Ascending aorta (tissue), 2 donors: ENCODE measurements around the gene FHIT. TPM values are rescaled to one million over a fixed set of nuclear protein-coding genes. Genes with fewer than 3 reads are reported as not detected.
A peak's percentile ranks its signal among the peaks of the same experiment; 100 is the strongest.

Experiments
- DNase-seq, 2 donors: peaks; one replicate each; pipeline ENCODE4 v3.0.0-alpha.2; 2019; ENCODE audit warnings: low spot score in 2 of 2
- H3K27ac ChIP-seq, 2 donors: fragments of 200-600 bp; sonication (generic); one replicate each; pipeline ENCODE4 v1.5.1; 2016 to 2017; ENCODE audit warnings: mild to moderate bottlenecking in 1 of 2
- H3K27me3 ChIP-seq: fragments of 200-600 bp; sonication (generic); one replicate; pipeline ENCODE4 v1.5.1; 2017
- H3K36me3 ChIP-seq, 2 donors: fragments of 200-600 bp; sonication (generic); one replicate each; pipeline ENCODE4 v1.5.1; 2016
- H3K4me1 ChIP-seq, 2 donors: fragments of 200-600 bp; sonication (generic); one replicate each; pipeline ENCODE4 v1.5.1; 2016 to 2017; ENCODE audit warnings: mild to moderate bottlenecking in 1 of 2
- H3K4me3 ChIP-seq, 2 donors: fragments of 200-600 bp; sonication (generic); one replicate each; pipeline ENCODE4 v1.5.1; 2016 to 2017; ENCODE audit warnings: mild to moderate bottlenecking in 1 of 2
- H3K9me3 ChIP-seq, 2 donors: fragments of 200-600 bp; sonication (generic); one replicate each; pipeline ENCODE4 v1.5.1; 2016
- intact Hi-C: fragments of 100-400 bp; cut with DNase I; formaldehyde crosslinking; loops from one replicate; pipeline ENCODE4 v1.15.1; 2023
- total RNA-seq: library from RNA; depleted of rRNA; stranded (reverse); fragments of >200 nt; gene quantifications from one replicate; pipeline ENCODE4 v1.1.0, GENCODE V29; 2016
- TF ChIP-seq, protein P1 (sequence below), 3 experiments: fragments of 200-600 bp in 2 of 3; fragments of 450-650 bp in 1 of 3; sonication (generic) in 2 of 3; IDR thresholded peaks; one replicate each; pipeline ENCODE4 v1.5.1; 2016 to 2019; ENCODE audit warnings: antibody characterized with exemption in 3 of 3, mild to moderate bottlenecking in 1 of 3, moderate library complexity in 1 of 3

Gene FHIT
- total RNA-seq, 1 donor from 2014 or later: 0.21 TPM

DNA sequence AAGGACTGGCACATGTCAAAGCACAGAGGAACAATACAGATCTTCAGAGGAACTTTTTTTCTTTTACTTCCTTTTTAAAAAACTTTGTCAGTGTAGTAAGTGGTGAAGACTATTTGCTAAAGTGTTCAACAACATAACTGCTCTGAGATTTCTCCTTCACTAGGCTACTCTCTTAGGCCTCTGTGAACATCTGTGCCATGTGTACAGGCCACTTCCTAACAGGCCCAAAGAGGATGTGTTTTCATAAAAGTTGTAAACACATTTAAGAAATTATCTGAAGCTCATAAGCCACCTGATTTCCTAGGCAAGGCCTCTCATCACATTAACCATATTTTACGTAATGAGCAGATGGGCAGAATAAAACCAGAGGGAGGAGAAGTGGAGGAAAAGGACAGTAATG, 235.4 kb downstream of the FHIT start:
- Histone ChIP-seq H3K9me3 (peaks cover 0 to 6% of the 10 kb centered on the region in 2 donors), H3K36me3 (no peaks in the 10 kb centered on the region), H3K27ac (no peak overlapping the region), H3K4me1 (no peaks in the 10 kb centered on the region), H3K27me3 (no peaks in the 10 kb centered on the region), H3K4me3 (no peak overlapping the region)
- DNase-seq: no peak
- TF ChIP-seq, protein P1, sequence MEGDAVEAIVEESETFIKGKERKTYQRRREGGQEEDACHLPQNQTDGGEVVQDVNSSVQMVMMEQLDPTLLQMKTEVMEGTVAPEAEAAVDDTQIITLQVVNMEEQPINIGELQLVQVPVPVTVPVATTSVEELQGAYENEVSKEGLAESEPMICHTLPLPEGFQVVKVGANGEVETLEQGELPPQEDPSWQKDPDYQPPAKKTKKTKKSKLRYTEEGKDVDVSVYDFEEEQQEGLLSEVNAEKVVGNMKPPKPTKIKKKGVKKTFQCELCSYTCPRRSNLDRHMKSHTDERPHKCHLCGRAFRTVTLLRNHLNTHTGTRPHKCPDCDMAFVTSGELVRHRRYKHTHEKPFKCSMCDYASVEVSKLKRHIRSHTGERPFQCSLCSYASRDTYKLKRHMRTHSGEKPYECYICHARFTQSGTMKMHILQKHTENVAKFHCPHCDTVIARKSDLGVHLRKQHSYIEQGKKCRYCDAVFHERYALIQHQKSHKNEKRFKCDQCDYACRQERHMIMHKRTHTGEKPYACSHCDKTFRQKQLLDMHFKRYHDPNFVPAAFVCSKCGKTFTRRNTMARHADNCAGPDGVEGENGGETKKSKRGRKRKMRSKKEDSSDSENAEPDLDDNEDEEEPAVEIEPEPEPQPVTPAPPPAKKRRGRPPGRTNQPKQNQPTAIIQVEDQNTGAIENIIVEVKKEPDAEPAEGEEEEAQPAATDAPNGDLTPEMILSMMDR (IDR thresholded peaks at IDR 0.05): no peak
- intact Hi-C loops: no loop called here

DNA sequence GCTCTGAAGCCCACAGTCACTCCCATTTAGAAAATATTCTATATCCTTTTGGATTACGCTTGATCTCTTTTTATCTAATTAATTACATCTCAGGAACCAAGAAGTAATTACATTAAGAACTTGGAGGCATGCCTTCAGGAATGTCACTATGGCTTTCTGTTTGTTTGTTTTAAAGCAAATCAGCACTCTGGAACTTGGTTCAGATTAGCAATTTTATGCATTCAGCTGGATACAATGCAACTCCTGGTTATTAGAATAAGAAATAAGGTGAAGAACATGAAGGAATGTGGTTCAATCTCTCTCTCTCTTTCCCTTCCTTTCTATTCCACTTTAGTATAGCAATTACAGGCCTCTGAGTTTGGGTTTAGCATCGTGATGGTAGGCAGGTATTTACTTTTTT, 235.8 kb downstream of the FHIT start:
- DNase-seq: no peak
- intact Hi-C loops: no loop called here

DNA sequence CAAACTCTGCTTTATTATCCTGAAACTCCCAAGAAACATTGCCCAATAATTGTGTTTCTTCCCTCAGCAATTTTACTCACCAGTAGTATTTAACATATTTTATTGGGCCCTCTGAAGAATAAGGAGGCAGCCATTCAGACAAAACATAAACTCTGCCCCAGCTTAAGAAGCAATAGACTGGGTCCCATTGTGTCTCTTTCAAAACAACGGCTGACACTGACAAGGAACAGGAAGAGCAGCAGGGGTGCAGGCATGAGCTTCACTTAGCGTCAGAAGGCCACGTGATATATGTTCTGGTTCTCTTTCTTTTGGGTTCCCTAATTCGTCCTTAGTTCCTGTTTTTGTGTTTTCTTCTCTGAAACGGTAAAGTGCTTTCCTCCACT, 242.3 kb downstream of the FHIT start:
- DNase-seq: peak in 1 of 2 donors; percentile 63
- intact Hi-C loops: no loop called here
- Histone ChIP-seq H3K9me3 (no peaks in the 10 kb centered on the region), H3K4me1 (no peaks in the 10 kb centered on the region), H3K27ac (no peak overlapping the region), H3K36me3 (no peaks in the 10 kb centered on the region), H3K4me3 (no peak overlapping the region), H3K27me3 (no peaks in the 10 kb centered on the region)
- TF ChIP-seq, protein P1 (IDR thresholded peaks at IDR 0.05): no peak

More for the DNA sequence above, 235.8 kb downstream of the FHIT start:
- H3K9me3 ChIP-seq: peaks cover 0 to 6% of the 10 kb centered on the region in 2 donors
- no peak overlapping the region for H3K4me3 ChIP-seq
- H3K4me1 ChIP-seq: no peaks in the 10 kb centered on the region
- H3K27me3 ChIP-seq: no peaks in the 10 kb centered on the region
- H3K27ac ChIP-seq: no peak overlapping the region
- TF ChIP-seq, protein P1 (IDR thresholded peaks at IDR 0.05): no peak
- H3K36me3 ChIP-seq: no peaks in the 10 kb centered on the region

DNA sequence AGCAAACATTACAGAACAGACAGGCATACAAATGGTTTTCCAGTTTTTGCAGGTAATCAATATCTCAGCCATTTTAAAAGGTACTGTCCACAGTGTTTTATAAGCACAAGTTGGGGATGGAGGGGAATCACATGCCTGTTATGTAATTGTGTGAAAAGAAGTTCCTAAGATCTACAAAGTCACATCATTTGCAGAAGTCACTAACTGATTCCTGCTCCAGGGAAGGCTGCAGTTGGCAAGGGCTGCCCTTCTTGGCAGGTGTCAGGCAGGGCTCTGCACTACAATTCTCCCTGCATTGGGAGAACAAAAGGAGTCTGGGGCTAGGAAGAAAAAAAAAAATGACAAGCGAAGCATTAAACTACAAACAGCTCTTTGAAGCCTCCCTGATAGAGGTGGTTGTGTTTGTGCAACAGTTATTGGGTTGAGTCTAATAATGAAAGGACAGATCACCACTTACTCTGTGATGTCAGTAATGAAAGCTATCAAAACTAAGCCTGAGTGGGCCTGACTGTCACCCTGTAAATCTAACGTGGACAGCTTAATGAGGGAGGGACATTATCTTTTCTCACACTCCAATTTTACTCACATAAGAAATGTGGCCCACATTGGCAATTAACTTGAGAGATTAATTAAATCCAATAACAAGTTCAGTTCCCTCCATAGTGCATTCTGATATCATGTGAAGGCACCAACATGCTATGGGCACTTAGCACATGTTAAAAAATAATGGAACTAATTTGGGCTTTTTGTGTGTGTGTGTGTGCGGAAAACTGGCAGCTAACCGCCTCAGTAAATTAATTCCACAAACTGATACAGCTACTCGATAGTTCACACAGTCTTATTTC, 242.9 kb downstream of the FHIT start:
- no peak overlapping the region for H3K27ac ChIP-seq
- H3K4me3 ChIP-seq: no peak overlapping the region
- intact Hi-C loops: no loop called here

DNA sequence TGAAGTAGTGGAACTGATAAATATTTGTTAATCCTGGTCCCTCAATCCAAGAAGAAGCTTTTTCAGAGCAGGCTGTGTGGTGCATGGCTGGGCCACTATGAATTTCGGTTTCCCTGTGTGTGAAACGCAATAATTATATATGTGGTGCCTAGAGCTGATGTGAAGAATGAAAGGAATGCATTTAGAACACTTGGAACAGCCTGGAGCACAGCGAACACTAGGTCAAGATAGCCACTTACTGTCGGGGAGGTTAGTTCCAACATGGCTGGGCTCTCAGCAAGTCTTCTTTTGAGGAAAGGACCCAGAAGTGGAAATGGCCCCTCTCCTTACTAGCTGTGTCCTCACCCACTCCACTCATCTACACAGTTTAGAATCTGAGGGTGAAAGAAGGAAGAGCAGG, 245.7 kb downstream of the FHIT start:
- H3K9me3 ChIP-seq: no peaks in the 10 kb centered on the region
- TF ChIP-seq, protein P1 (IDR thresholded peaks at IDR 0.05): no peak
- no peak for DNase-seq
- H3K27ac ChIP-seq: no peak overlapping the region
- intact Hi-C loops: no loop called here
- H3K4me3 ChIP-seq: no peak overlapping the region
- no peaks in the 10 kb centered on the region for H3K36me3 ChIP-seq
- H3K27me3 ChIP-seq: no peaks in the 10 kb centered on the region
- no peaks in the 10 kb centered on the region for H3K4me1 ChIP-seq

More for the DNA sequence above, 242.9 kb downstream of the FHIT start:
- no peaks in the 10 kb centered on the region for H3K27me3 ChIP-seq
- H3K4me1 ChIP-seq: no peaks in the 10 kb centered on the region
- TF ChIP-seq, protein P1 (IDR thresholded peaks at IDR 0.05): no peak
- no peak for DNase-seq
- no peaks in the 10 kb centered on the region for H3K9me3 ChIP-seq
- no peaks in the 10 kb centered on the region for H3K36me3 ChIP-seq
